GM12892 (cell line): ENCODE measurements around the gene ANKS4B. TPM values are rescaled to one million over a fixed set of nuclear protein-coding genes. Genes with fewer than 3 reads are reported as not detected.
"Not testable (repeated sequence)": the region's sequence is repeated elsewhere in the genome, so short reads cannot be mapped to it uniquely, and the experiment has no call there.

Experiments
- DNase-seq: peaks from one replicate; pipeline ENCODE4 v3.0.0; 2011; ENCODE audit not compliant: insufficient read length
- FAIRE-seq: peaks from 2 replicates; lab custom pipeline; 2011; peaks lifted over from hg19 to GRCh38; lab: Jason Lieb, UNC
- POLR2A ChIP-seq: IDR thresholded peaks from 2 replicates; pipeline ENCODE4 v1.6.1; 2011; ENCODE audit warnings: low read depth, low read length, control low read depth
- POLR2AphosphoS5 ChIP-seq: IDR thresholded peaks from 2 replicates; pipeline ENCODE4 v1.6.1; 2011; ENCODE audit warnings: low read depth, low read length, control low read depth
- TAF1 ChIP-seq: IDR thresholded peaks from 2 replicates; pipeline ENCODE4 v1.6.1; 2011; ENCODE audit warnings: low read depth, mild to moderate bottlenecking, control low read depth, low read length, borderline replicate concordance
- polyA plus RNA-seq: library from polyadenylated mRNA; unstranded; fragments of >200 nt; gene quantifications from one replicate; pipeline ENCODE4 v1.2.1, GENCODE V29; 2012; ENCODE audit warnings: missing spikeins, inconsistent platforms; ENCODE audit not compliant: missing spikeins

The ANKS4B gene
- polyA plus RNA-seq, result not detected

GRCh38 chr16:21233521-21234150 is at the start of gene ANKS4B:
Gene ANKS4B (plus strand): TSS chr16:21233699. CDS start chr16:21233738, 39 bp downstream.
- FAIRE-seq, result no peak
- no peak for DNase-seq
- TF ChIP-seq POLR2A (no peak), TAF1 (no peak), POLR2AphosphoS5 (no peak)

GRCh38 chr16:21183995-21184394 is 49.5 kb upstream of the ANKS4B start:
- FAIRE-seq, result no peak
- TF ChIP-seq POLR2A (no peak), TAF1 (no peak), POLR2AphosphoS5 (no peak)
- DNase-seq, result no peak

GRCh38 chr16:21184834-21185233 is 48.7 kb upstream of the ANKS4B start:
- TF ChIP-seq POLR2A (no peak), TAF1 (no peak)
- no peak for DNase-seq
- FAIRE-seq, result no peak

GRCh38 chr16:21185659-21186325 is 47.7 kb upstream of the ANKS4B start:
- no peak for DNase-seq
- no peak for FAIRE-seq
- TF ChIP-seq POLR2AphosphoS5, result no peak
- TF ChIP-seq POLR2A, result no peak
- no peak for TF ChIP-seq TAF1

GRCh38 chr16:21186326-21186691 is 47.2 kb upstream of the ANKS4B start:
- TF ChIP-seq POLR2A (no peak), POLR2AphosphoS5 (no peak), TAF1 (no peak)
- FAIRE-seq (no peak), DNase-seq (no peak)

GRCh38 chr16:21189311-21189710 is 44.2 kb upstream of the ANKS4B start:
- no peak for DNase-seq
- FAIRE-seq, result no peak
- TF ChIP-seq POLR2AphosphoS5 (no peak), TAF1 (no peak), POLR2A (no peak)

GRCh38 chr16:21190013-21190412 is 43.5 kb upstream of the ANKS4B start:
- DNase-seq (no peak), FAIRE-seq (no peak)
- TF ChIP-seq TAF1, result no peak

GRCh38 chr16:21190599-21190998 is 42.9 kb upstream of the ANKS4B start:
- FAIRE-seq (no peak), DNase-seq (no peak)
- TF ChIP-seq POLR2A (no peak), POLR2AphosphoS5 (no peak)

GRCh38 chr16:21192991-21193390 is 40.5 kb upstream of the ANKS4B start:
- DNase-seq, result no peak
- no peak for FAIRE-seq
- no peak for TF ChIP-seq POLR2AphosphoS5
- TF ChIP-seq TAF1, result no peak
- TF ChIP-seq POLR2A, result no peak

GRCh38 chr16:21194771-21195301 is 38.7 kb upstream of the ANKS4B start:
- FAIRE-seq (no peak), DNase-seq (no peak)
- TF ChIP-seq POLR2AphosphoS5 (no peak), POLR2A (no peak), TAF1 (no peak)

GRCh38 chr16:21195330-21195729 is 38.2 kb upstream of the ANKS4B start:
- DNase-seq, FAIRE-seq: not testable (repeated sequence)

GRCh38 chr16:21197112-21197511 is 36.4 kb upstream of the ANKS4B start:
- FAIRE-seq (no peak), DNase-seq (no peak)
- TF ChIP-seq TAF1 (no peak), POLR2AphosphoS5 (no peak), POLR2A (no peak)
